SK-N-MC (cell line): Measurements from ENCODE around the gene PRAC1.

Experiments used
- DNase-seq: peaks from one replicate; pipeline ENCODE4 v3.0.0-alpha.2; 2011; ENCODE audit warnings: low read depth, low spot score
- H3K27ac ChIP-seq: fragments of 200-600 bp; sonication (generic); 2 replicates; pipeline ENCODE4 v1.5.1; 2016; ENCODE audit warnings: mixed run types
- H3K36me3 ChIP-seq: fragments of 200-600 bp; sonication (generic); 2 replicates; pipeline ENCODE4 v1.6.1; 2017; ENCODE audit warnings: antibody characterized with exemption, low read length, mixed read lengths; ENCODE audit not compliant: insufficient read depth
- H3K4me3 ChIP-seq: fragments of 200-600 bp; sonication (generic); 2 replicates; pipeline ENCODE4 v1.5.1; 2016
- H3K9ac ChIP-seq: fragments of 200-600 bp; sonication (generic); 2 replicates; pipeline ENCODE4 v1.8.0; 2017; ENCODE audit warnings: mixed run types, mixed read lengths; ENCODE audit not compliant: insufficient read length
- H3K9me3 ChIP-seq: fragments of 200-600 bp; sonication (generic); 2 replicates; pipeline ENCODE4 v1.6.1; 2017; ENCODE audit warnings: low read depth, mild to moderate bottlenecking, antibody characterized with exemption, low read length, moderate library complexity, mixed read lengths
- EZH2 ChIP-seq: fragments of 200-600 bp; sonication (generic); IDR thresholded peaks from one replicate; pipeline ENCODE4 v1.6.1; 2017; ENCODE audit warnings: antibody characterized with exemption
- FOXP2 ChIP-seq: optimal IDR thresholded peaks from 2 replicates; pipeline ENCODE3; 2011; ENCODE audit warnings: mild to moderate bottlenecking, moderate library complexity; ENCODE audit not compliant: insufficient read depth; ENCODE audit errors: extremely low read length, control extremely low read depth
- POLR2AphosphoS5 ChIP-seq: IDR thresholded peaks from 2 replicates; pipeline ENCODE4 v1.6.1; 2012; ENCODE audit warnings: mild to moderate bottlenecking, low read depth, low read length, borderline replicate concordance

Gene PRAC1

DNA sequence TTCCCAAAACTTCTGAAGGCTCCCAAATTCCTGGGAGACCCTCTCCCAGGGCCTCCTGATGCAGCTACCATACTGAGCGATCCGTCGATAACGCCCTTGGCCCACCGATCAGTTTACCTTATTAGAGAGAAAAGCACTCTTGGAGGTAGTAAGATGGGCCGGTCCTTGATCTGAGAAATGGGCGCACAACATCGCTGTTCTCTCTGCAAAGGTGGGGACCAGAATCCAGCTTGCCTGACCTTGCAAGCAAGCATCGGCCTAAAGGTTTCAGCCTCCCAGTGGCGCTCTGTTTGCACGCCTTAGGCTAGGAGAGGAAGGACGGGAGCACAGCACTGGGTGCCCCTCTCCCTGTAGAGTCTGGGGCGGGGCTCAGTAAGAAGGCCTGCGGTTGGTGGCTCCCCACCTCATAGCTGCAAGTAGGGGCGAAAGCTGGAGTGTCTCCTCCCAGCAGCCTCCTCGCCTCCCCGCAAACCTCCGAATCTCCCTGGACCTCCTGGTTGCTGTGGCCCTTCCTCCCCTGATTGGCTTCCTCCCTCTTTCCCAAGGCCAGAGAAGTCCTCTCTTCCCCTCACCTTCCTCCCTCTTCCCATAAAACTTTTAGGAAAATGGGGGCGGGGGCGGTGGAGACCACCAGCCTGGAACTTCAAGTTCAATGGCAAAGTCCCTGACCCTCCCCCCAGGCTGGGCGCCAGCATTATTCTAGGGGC lies at the start of gene PRAC1:
Gene PRAC1 (minus strand): TSS at position 318 of the 707 bp plus-strand sequence. CDS start 126 bp downstream, at position 192.
- Histone ChIP-seq H3K4me3 (peak within 1 kb of the TSS; percentile 80), H3K27ac (peak within 1 kb of the TSS; percentile 100), H3K9ac (peak within 1 kb of the TSS; percentile 99), H3K36me3 (peaks cover 16% of the 10 kb centered on the region), H3K9me3 (no peaks in the 10 kb centered on the region)
- DNase-seq = peak; percentile 59
- no peak for TF ChIP-seq FOXP2
- peak; percentile 99 for TF ChIP-seq POLR2AphosphoS5

DNA sequence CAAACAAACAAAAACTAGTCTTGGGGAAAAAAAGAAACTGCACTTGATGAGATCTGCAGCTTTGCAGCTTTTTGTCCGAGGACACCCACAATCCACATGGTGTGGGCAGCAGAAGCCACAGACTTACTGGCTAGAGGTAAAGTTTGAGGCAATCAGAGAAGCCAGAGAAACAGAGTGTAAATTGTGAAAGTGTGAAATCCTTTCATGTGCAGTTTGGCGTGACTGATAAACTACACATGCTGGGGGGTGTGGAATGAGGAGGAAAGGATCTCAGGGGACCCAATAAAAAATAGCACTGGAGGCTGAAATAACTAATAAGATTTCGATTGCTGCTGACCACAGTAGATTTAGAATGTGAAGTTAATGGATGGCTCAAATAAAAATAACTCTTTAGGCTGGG lies 48.6 kb upstream of the PRAC1 start:
- no peak for TF ChIP-seq FOXP2
- TF ChIP-seq EZH2 = no peak
- TF ChIP-seq POLR2AphosphoS5 = peak; percentile 38; the same call in 1 of the 2 replicates
- no peak overlapping the region for H3K9ac ChIP-seq
- peak overlapping the region; percentile 78 for H3K27ac ChIP-seq
- H3K9me3 ChIP-seq = peaks cover 3% of the 10 kb centered on the region; the same call in 1 of the 2 replicates
- H3K36me3 ChIP-seq = peaks cover 23% of the 10 kb centered on the region
- peak overlapping the region; percentile 19 for H3K4me3 ChIP-seq
- DNase-seq = peak; percentile 64

DNA sequence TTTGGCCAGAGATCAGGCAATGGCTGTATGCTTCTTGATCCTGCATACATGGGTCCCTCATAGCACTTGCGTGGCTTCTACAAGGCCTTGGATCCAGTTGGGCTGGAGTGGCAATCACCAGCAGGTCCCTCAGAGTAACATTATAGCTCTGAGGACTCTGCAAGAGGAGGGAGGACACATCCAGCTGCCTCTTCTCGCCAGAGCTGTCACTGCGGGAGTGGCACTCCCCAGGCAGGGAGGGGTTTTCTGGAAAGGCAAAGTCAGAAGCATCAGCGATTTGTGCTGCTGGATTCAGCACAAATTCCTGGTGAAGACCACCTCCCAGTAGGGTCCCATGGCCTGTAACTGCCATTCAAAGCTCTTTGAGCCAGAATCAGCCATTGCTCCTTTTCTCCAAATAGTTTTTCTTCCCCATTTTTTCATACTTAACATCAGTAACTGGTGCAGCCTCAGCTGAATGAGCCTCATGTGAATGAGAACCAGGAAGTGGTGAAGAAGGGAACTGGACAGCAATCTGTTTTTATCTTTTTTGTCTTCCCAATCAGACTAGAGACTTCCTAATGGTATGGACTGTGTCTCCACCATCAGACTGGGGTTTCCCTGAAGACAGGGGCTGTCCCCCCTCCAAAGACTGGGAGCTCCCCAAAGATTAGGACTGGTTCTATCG lies 46.8 kb upstream of the PRAC1 start:
- H3K9ac ChIP-seq = no peak overlapping the region
- H3K9me3 ChIP-seq = no peaks in the 10 kb centered on the region
- no peak for DNase-seq
- peak overlapping the region; percentile 68; the same call in 1 of the 2 replicates for H3K27ac ChIP-seq
- no peak overlapping the region for H3K4me3 ChIP-seq
- TF ChIP-seq EZH2 (no peak), POLR2AphosphoS5 (no peak), FOXP2 (no peak)
- peaks cover 28% of the 10 kb centered on the region for H3K36me3 ChIP-seq

DNA sequence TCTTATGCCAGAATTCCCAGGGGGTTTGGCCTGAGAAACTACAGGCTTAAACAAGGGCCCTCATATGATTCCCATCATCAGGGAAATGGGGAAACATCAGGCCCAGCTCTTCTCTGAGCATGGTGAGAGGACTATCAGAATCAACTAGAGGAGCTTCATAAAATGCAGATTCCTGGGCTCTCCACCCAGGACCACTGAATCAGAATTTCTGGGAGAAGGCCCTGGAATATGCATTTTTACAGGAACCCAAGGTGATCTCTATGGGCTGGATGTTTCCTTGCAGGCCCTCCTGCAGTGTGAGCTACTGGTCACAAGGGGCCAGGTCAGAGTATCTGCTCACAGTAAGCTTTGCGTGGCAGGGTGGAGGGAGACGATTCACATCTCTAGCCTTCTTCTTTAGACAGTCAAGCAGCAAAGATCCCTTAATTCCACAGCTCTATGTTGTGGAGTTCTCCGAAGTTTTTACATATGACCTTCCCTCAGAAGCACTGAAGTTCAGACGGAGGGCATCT lies 45.0 kb upstream of the PRAC1 start:
- no peak for DNase-seq
- Histone ChIP-seq H3K36me3 (peaks cover 37% of the 10 kb centered on the region), H3K4me3 (no peak overlapping the region), H3K27ac (no peak overlapping the region), H3K9me3 (no peaks in the 10 kb centered on the region), H3K9ac (no peak overlapping the region)
- TF ChIP-seq FOXP2 (no peak), POLR2AphosphoS5 (no peak), EZH2 (no peak)

DNA sequence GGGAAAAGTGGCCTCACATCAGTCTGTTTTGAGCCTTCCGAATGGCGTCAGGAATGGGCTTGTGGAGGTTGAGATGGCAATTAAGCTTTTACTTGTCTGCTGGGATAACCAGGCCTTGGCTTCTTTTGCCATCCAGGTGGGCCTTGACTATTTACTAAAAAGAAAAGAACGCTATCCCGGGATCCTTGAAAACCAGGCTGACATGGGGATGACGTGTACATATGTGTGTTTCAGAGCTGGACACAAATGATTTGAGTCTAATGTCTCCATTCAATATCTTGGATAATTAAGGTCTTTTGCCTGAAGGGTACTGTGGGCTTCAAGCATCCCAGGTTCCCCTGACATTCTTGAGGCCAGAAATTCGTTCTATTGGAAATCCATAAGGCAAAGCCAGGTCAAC lies 38.8 kb upstream of the PRAC1 start:
- no peak overlapping the region for H3K27ac ChIP-seq
- no peak overlapping the region for H3K9ac ChIP-seq
- peaks cover 17% of the 10 kb centered on the region; the same call in 1 of the 2 replicates for H3K36me3 ChIP-seq
- H3K4me3 ChIP-seq = no peak overlapping the region
- H3K9me3 ChIP-seq = no peaks in the 10 kb centered on the region
- no peak for DNase-seq
- TF ChIP-seq FOXP2 = no peak
- TF ChIP-seq POLR2AphosphoS5 = no peak
- TF ChIP-seq EZH2 = no peak

DNA sequence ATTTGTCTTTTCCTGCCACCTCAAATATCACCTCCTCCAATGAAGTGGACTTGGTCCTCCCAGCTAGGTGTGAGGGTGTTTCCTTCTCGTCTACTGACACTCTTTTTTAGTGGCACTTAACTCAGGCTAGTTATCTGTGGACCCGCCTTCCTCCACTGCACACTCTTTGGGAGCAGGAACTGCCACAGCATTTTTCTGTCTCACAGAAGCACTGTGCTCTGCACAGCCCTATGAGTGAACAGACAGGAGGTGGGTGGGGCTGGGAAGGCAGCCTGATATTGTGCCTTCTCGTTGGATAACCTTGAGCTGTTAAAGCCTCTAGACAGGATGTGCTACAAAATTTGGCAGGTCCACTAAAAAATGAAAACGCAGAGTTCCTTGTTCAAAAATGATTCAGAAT lies 38.1 kb upstream of the PRAC1 start:
- Histone ChIP-seq H3K36me3 (peaks cover 17% of the 10 kb centered on the region; the same call in 1 of the 2 replicates), H3K9ac (no peak overlapping the region), H3K27ac (no peak overlapping the region), H3K9me3 (no peaks in the 10 kb centered on the region), H3K4me3 (no peak overlapping the region)
- DNase-seq = no peak
- no peak for TF ChIP-seq EZH2
- TF ChIP-seq FOXP2 = no peak

DNA sequence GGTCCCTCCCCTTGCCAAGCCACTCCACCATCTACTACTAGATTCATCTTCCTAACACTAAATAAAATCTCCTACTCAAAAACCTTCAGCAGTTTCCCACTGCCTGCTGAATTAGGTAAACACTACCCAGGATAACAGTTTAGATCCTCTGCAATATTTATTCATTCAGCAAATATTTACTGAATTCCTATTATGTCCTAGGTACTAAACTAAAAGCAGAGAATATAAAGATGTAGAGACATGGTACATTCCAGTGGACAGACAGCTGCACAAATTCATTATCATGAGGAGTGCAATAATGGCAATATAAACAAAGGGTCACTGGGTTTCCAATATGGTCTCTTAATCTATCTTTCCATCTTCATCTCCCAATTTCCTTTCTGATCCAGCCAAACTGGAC lies 37.0 kb upstream of the PRAC1 start:
- Histone ChIP-seq H3K36me3 (peaks cover 11% of the 10 kb centered on the region; the same call in 1 of the 2 replicates), H3K9me3 (no peaks in the 10 kb centered on the region), H3K27ac (no peak overlapping the region), H3K9ac (no peak overlapping the region), H3K4me3 (no peak overlapping the region)
- DNase-seq = no peak
- no peak for TF ChIP-seq FOXP2
- TF ChIP-seq POLR2AphosphoS5 = no peak
- no peak for TF ChIP-seq EZH2

DNA sequence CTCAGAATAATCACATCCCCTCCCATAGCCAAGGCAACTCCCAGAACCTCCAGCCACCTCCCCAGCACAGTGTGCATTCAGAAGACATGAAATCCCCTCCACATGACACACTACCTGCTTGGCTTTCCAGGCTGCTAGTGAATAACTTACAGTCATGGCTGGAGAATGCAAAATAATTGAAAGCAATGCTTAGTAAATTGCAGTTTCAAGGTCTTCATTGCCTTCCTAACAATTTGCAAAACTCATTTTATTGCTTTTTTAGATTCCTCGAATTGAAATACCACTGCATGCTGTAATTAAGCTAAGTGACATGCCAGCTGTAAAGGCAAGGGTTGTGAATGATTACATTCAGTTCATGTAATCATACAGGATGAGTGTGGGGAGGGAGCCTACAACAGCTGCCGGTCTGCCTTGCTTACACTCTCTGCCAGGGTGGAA lies 35.2 kb upstream of the PRAC1 start:
- Histone ChIP-seq H3K27ac (peak overlapping the region; percentile 85), H3K36me3 (peaks cover 2% of the 10 kb centered on the region; the same call in 1 of the 2 replicates), H3K9ac (no peak overlapping the region), H3K9me3 (no peaks in the 10 kb centered on the region), H3K4me3 (no peak overlapping the region)
- DNase-seq = no peak
- TF ChIP-seq POLR2AphosphoS5 (no peak), FOXP2 (no peak), EZH2 (no peak)
